GM06990 (cell line): Measurements from ENCODE around the gene NXF3.

ENCODE experiments used
- DNase-seq: peaks from one replicate; pipeline ENCODE4 v3.0.0-alpha.2; 2011; ENCODE audit not compliant: insufficient read length; ENCODE audit errors: extremely low read depth
- H3K27me3 ChIP-seq: replicated peaks from 2 replicates; pipeline ENCODE4 v1.6.0; 2011; ENCODE audit warnings: low read length; ENCODE audit not compliant: control insufficient read depth, insufficient read depth
- H3K36me3 ChIP-seq: 2 replicates; pipeline ENCODE4 v1.5.1; 2011; ENCODE audit warnings: low read length; ENCODE audit not compliant: control insufficient read depth, insufficient read depth
- H3K4me3 ChIP-seq: replicated peaks from 2 replicates; pipeline ENCODE4 v1.5.1; 2011; ENCODE audit warnings: low read depth, mild to moderate bottlenecking, control low read depth, low read length
- TF ChIP-seq, protein P1 (sequence below): IDR thresholded peaks from 2 replicates; pipeline ENCODE4 v1.5.1; 2011; ENCODE audit warnings: low read length, control low read depth, mild to moderate bottlenecking, inconsistent platforms; ENCODE audit not compliant: insufficient read depth, poor library complexity, severe bottlenecking

The NXF3 gene

DNA sequence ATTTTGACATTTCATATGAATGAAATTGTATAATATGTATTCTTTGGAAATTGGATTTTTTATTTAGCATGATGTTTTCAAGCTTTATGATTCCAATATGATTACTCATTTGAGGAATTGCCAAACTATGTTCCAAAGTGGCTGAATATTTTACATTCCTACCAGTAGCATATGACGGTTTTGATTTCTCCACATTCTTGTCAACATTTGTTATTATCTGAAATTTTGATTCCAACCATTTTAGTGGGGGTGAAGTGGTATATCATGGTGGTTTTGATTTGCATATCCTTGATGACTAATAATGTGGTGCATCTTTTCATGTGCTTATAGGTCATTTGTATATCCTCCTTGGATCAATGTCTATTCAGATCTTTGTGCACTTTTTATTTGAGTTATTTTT lies 26.3 kb downstream of the NXF3 start:
- Histone ChIP-seq H3K4me3 (no peak overlapping the region), H3K27me3 (no peaks in the 10 kb centered on the region)
- TF ChIP-seq, protein P1, sequence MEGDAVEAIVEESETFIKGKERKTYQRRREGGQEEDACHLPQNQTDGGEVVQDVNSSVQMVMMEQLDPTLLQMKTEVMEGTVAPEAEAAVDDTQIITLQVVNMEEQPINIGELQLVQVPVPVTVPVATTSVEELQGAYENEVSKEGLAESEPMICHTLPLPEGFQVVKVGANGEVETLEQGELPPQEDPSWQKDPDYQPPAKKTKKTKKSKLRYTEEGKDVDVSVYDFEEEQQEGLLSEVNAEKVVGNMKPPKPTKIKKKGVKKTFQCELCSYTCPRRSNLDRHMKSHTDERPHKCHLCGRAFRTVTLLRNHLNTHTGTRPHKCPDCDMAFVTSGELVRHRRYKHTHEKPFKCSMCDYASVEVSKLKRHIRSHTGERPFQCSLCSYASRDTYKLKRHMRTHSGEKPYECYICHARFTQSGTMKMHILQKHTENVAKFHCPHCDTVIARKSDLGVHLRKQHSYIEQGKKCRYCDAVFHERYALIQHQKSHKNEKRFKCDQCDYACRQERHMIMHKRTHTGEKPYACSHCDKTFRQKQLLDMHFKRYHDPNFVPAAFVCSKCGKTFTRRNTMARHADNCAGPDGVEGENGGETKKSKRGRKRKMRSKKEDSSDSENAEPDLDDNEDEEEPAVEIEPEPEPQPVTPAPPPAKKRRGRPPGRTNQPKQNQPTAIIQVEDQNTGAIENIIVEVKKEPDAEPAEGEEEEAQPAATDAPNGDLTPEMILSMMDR: no peak

DNA sequence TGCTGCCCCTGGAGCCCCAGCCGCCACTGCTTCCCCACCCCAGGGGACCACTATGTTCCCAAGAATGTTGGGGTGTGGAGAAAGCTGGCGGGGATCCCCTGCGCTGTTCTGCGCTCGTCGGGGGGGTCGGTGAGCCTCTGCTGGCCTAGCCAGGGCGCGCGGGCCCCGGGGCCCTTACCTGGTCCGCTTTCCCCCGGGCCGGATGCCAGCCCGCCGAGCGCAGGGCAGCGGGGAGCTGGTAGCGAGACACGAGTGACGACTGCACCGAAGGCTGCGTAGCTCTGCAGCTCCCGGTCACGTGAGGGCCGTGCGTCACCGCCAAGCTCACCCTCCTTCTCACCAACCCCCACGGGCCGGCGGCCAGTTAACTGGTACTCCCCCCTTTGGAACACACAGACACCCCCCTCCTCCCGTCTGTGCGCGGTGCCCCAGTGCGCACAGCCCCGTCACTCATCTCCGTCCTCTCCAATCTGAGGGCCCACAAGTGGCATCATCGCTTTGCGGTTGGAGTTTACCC lies 29.0 kb downstream of the NXF3 start, which contains the start of gene BEX1:
TSS of gene BEX1 (minus strand) at position 254 of the 517 bp plus-strand sequence. CDS start 897 bp downstream, outside the sequence.
- Histone ChIP-seq H3K36me3 (no peaks in the 10 kb centered on the region), H3K27me3 (no peaks in the 10 kb centered on the region), H3K4me3 (no peak within 1 kb of the TSS)
- TF ChIP-seq, protein P1: no peak
- DNase-seq: no peak

More for the DNA sequence above, 26.3 kb downstream of the NXF3 start:
- H3K36me3 ChIP-seq: no peaks in the 10 kb centered on the region
- DNase-seq: no peak

DNA sequence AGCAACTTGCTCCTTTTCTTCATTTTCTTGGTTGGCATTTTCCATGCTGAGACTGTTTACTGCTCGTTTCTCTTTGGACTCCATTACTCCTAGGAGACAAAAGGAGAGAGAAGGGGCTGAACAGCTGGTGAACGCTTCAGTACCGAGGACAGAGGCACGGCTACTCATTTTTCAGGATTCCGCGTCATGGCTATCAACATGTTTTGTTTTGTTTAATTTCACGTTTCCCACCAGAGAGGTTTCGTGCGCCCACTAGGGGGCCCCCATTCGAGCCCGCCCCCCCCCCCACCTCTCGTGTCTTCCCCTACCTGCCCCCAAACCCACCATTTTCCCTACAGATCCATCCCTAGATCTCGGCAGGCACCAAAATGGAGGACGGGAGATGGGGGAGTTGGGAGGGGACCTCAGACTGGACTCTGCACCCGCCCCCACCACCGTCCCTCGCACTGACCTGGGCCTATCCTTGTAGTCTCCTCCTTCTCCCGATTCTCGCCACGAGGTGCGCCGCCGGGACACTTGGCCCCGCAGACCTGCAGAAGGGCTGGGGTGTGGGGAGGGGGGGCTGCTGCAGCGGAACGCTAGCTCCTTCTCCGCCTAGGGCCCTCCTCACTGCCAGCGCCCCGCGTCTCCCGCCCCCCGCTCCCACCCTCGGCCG lies 29.6 kb downstream of the NXF3 start:
- no peak for DNase-seq
- H3K27me3 ChIP-seq: no peaks in the 10 kb centered on the region
- H3K36me3 ChIP-seq: no peaks in the 10 kb centered on the region
- no peak overlapping the region for H3K4me3 ChIP-seq
- TF ChIP-seq, protein P1: no peak

DNA sequence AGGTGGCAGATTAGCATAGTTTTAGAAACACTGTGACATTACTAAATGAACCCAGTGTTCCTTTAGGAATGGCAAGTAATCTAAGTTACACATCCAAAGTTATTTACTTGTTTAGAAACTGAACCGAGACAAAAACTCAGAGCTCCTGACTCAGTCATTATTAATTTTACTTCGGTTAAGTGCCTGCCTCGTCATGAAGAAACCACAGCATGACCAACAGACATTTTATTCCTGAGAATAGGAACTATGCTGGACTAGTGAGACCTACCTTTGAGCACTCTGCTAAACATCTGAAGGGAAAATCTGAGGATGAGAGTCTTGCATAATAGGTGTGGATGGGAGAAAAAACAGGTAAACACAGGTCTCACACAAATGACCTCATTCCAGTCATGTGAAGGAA lies 31.5 kb downstream of the NXF3 start:
- no peak overlapping the region for H3K4me3 ChIP-seq
- TF ChIP-seq, protein P1: no peak
- H3K27me3 ChIP-seq: no peaks in the 10 kb centered on the region
- DNase-seq: no peak
- H3K36me3 ChIP-seq: no peaks in the 10 kb centered on the region

DNA sequence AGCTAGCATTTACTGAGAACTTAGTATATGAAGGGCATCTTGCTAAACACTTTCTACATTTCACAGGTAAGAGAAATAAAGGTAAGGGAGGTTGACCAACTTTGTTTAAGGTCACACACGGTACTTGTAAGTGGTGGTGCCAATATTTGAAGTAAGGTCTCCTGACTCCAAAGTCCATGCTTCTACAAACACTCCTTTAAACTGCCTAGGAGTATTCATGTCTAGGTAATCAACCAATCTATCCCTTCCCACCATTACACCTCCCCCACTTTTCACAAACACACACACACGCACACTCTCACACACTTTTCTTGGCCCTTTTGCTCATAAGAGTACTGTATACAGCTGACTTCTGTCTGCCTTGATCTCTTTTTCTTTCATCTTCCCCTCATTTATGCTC lies 36.0 kb downstream of the NXF3 start:
- H3K27me3 ChIP-seq: no peaks in the 10 kb centered on the region
- no peaks in the 10 kb centered on the region for H3K36me3 ChIP-seq
- TF ChIP-seq, protein P1: no peak
- no peak for DNase-seq
- H3K4me3 ChIP-seq: no peak overlapping the region

DNA sequence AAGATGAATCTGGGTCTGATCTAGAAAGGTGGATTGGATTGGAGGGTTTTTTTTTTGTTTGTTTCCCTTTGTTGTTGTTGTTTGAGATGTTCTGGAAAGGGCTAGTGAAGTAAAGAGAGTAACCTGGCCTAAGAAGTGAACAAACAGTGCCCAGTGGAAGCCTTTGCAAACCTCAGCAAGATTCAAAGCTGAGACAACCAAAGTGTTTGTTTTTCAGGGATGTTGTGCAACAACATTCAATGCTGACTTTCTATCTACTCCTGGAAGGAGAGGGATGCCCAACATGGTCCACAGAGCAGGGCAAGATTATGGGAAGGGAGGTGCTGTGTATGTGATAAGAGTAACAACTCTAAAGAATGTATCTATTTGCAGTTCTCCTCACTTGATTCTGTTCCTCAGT lies 40.3 kb downstream of the NXF3 start:
- DNase-seq: no peak
- no peak overlapping the region for H3K4me3 ChIP-seq
- no peaks in the 10 kb centered on the region for H3K36me3 ChIP-seq
- TF ChIP-seq, protein P1: no peak
- no peaks in the 10 kb centered on the region for H3K27me3 ChIP-seq
